WERI-Rb-1 (cell line): ENCODE data around the gene STEAP1B.

Experiments
- DNase-seq: peaks from one replicate; pipeline ENCODE4 v3.0.0-alpha.2; 2020
- H3K27ac ChIP-seq: fragments of 250-450 bp; sonication (Bioruptor Pico); 2 replicates; pipeline ENCODE4 v1.5.1; 2020; ENCODE audit warnings: mild to moderate bottlenecking, moderate library complexity
- H3K27me3 ChIP-seq: fragments of 250-450 bp; sonication (Bioruptor Pico); 2 replicates; pipeline ENCODE4 v1.5.1; 2021; ENCODE audit warnings: mild to moderate bottlenecking, low read depth, moderate library complexity; ENCODE audit not compliant: insufficient read depth, severe bottlenecking
- H3K36me3 ChIP-seq: fragments of 250-450 bp; sonication (Bioruptor Pico); 2 replicates; pipeline ENCODE4 v1.5.1; 2020; ENCODE audit warnings: mild to moderate bottlenecking, moderate library complexity
- H3K4me3 ChIP-seq: 2 replicates; pipeline ENCODE4 v1.5.1; 2011; ENCODE audit warnings: low read depth, mild to moderate bottlenecking, control low read depth, low read length
- H3K9me3 ChIP-seq: fragments of 250-450 bp; sonication (Bioruptor Pico); 2 replicates; pipeline ENCODE4 v1.5.1; 2021; ENCODE audit warnings: mild to moderate bottlenecking, moderate library complexity; ENCODE audit not compliant: severe bottlenecking
- CTCF ChIP-seq: IDR thresholded peaks from 2 replicates; pipeline ENCODE4 v1.5.1; 2011; ENCODE audit warnings: low read depth, mild to moderate bottlenecking, control low read depth, inconsistent platforms, low read length

The STEAP1B gene

DNA sequence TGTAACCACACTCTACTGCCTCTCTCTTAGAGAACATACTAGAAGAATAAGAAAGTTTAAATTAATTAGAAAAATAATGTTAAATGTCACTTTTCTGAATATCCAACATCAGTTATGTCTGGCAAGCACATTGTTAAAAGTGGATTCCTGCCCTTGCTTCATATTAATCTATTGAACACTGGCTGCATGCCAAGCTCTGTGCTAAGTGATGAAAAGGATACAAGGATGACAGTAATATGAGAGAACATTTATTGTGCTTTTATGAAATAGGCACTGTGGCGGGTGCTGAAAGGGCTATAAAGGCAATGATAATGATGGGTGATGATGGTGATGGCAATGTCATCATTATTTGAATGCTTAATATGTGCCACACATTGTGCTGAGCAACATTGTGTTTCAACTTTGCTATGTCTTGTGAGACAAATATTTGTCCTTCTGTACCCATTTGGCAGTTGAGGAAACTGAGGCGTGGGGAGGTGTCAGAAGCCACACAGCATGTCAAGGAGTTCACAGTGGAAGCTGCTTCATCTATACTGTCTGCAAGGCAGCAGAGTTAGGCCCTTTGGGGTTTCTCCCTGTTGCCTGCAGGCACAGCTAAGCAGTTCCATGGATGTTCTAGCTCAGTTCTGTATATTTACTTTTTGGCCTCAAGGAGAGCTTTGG is 78.9 kb downstream of the STEAP1B start:
- Histone ChIP-seq H3K9me3 (no peaks in the 10 kb centered on the region), H3K36me3 (no peaks in the 10 kb centered on the region), H3K27me3 (no peaks in the 10 kb centered on the region), H3K4me3 (no peak overlapping the region), H3K27ac (no peak overlapping the region)
- TF ChIP-seq CTCF: no peak
- DNase-seq: no peak

GRCh38 chr7:22420008-22420407 is 80.0 kb downstream of the STEAP1B start:
- no peaks in the 10 kb centered on the region for H3K36me3 ChIP-seq
- no peak overlapping the region for H3K27ac ChIP-seq
- DNase-seq: no peak
- H3K4me3 ChIP-seq: no peak overlapping the region
- H3K9me3 ChIP-seq: no peaks in the 10 kb centered on the region
- no peak for TF ChIP-seq CTCF
- no peaks in the 10 kb centered on the region for H3K27me3 ChIP-seq

- no peaks in the 10 kb centered on the region for H3K27me3 ChIP-seq
- no peaks in the 10 kb centered on the region for H3K9me3 ChIP-seq
- no peak for TF ChIP-seq CTCF
- H3K27ac ChIP-seq: no peak overlapping the region
- DNase-seq: no peak
- no peaks in the 10 kb centered on the region for H3K36me3 ChIP-seq
- H3K4me3 ChIP-seq: no peak overlapping the region
These were observed 80.5 kb downstream of the STEAP1B start for GRCh38 chr7:22419488-22419887.

GRCh38 chr7:22418251-22419046 is 81.5 kb downstream of the STEAP1B start:
- DNase-seq: no peak
- H3K27ac ChIP-seq: no peak overlapping the region
- H3K9me3 ChIP-seq: no peaks in the 10 kb centered on the region
- H3K36me3 ChIP-seq: no peaks in the 10 kb centered on the region
- TF ChIP-seq CTCF: no peak
- H3K27me3 ChIP-seq: no peaks in the 10 kb centered on the region
- no peak overlapping the region for H3K4me3 ChIP-seq

DNA sequence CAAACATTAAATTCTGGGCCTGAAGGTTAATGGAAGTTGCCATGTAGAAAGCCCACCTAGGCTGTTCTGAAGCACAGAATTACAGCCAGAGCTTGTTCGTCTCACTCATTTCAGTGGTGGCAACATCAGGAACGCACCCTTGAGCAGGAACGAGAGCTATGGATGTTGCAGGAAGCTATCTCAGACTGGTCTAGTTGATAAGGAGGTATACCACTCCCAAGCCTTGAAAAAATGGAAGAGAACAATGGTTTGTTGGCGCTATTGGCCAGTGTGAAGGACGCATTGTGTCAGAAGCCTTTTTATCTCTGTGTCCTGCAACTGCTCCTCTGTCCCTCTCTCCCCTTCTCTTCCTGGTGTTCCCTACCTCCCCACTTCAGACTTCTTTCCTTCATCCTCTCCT is 82.1 kb downstream of the STEAP1B start:
- no peak for DNase-seq
- no peaks in the 10 kb centered on the region for H3K9me3 ChIP-seq
- no peak overlapping the region for H3K4me3 ChIP-seq
- no peaks in the 10 kb centered on the region for H3K27me3 ChIP-seq
- H3K36me3 ChIP-seq: no peaks in the 10 kb centered on the region
- H3K27ac ChIP-seq: no peak overlapping the region
- TF ChIP-seq CTCF: no peak
